GM10248 (cell line): ENCODE results near the gene NELFB.

ENCODE experiments used
- CTCF ChIA-PET: fragments of 300-600 bp; sonication (Branson Sonifier 250); formaldehyde crosslinking; extraction: SDS; loops from one replicate; lab custom pipeline; 2021; ENCODE audit warnings: antibody characterized with exemption; lab: Yijun Ruan, JAX
- POLR2A ChIA-PET: fragments of 350-650 bp; sonication (Branson Sonifier 250); formaldehyde crosslinking; extraction: SDS; loops from one replicate; lab custom pipeline; 2020; ENCODE audit warnings: antibody characterized with exemption; lab: Yijun Ruan, JAX
- DNase-seq: peaks from one replicate; pipeline ENCODE4 v3.0.0; 2012; ENCODE audit errors: extremely low spot score
- TF ChIP-seq, protein P1 (sequence below): IDR thresholded peaks from 2 replicates; pipeline ENCODE4 v1.5.1; 2012; ENCODE audit warnings: mild to moderate bottlenecking, low read depth; ENCODE audit errors: extremely low read depth, missing control alignments, control extremely low read depth

The NELFB gene

DNA sequence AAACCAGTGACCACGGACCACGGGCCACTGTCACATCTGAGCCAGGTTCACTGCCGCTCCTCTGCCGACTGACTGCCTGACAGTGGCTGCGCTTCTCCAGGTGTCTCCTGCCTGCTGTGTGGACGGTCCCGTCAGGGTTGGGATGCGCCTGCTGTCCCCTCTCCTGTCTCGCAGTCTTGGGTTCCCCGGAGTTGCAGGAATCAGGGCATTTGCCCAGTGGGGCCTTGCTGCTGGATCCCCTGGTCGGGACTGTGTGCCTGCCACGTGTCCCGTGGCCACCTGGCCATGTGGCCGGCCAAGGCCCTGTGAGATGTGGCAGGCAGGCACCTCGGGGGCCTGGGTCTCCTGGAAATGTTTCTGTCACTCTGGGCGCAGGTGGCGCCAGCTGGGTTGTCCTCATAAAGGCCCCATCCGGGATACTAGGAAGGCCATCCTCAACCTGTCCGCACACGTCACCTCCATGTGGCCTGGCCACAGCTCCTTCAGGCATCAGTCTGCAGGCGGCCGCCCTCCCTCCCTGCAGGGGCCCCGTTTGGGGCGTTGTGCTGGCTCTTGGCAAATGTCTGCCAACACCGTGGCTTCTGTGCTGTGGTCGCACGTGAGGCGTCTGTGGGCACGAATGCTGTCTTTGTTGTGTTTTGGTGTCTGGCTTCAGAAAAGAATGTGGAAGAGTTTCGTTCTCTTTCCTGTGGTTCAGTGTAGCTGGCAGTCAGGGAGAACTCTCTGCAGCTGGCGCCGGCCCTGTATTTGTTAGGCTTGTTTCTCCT is 16.0 kb downstream of the NELFB start:
- ChIA-PET CTCF (interaction anchor here (0.9 to 1.6 kb wide), 2 partner anchors 16 to 31 kb away, joined by 3 to 5 read pairs; partner anchors contain the start of gene NRARP), POLR2A (no interaction called here)
- TF ChIP-seq, protein P1, sequence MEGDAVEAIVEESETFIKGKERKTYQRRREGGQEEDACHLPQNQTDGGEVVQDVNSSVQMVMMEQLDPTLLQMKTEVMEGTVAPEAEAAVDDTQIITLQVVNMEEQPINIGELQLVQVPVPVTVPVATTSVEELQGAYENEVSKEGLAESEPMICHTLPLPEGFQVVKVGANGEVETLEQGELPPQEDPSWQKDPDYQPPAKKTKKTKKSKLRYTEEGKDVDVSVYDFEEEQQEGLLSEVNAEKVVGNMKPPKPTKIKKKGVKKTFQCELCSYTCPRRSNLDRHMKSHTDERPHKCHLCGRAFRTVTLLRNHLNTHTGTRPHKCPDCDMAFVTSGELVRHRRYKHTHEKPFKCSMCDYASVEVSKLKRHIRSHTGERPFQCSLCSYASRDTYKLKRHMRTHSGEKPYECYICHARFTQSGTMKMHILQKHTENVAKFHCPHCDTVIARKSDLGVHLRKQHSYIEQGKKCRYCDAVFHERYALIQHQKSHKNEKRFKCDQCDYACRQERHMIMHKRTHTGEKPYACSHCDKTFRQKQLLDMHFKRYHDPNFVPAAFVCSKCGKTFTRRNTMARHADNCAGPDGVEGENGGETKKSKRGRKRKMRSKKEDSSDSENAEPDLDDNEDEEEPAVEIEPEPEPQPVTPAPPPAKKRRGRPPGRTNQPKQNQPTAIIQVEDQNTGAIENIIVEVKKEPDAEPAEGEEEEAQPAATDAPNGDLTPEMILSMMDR, result no peak
- no peak for DNase-seq

DNA sequence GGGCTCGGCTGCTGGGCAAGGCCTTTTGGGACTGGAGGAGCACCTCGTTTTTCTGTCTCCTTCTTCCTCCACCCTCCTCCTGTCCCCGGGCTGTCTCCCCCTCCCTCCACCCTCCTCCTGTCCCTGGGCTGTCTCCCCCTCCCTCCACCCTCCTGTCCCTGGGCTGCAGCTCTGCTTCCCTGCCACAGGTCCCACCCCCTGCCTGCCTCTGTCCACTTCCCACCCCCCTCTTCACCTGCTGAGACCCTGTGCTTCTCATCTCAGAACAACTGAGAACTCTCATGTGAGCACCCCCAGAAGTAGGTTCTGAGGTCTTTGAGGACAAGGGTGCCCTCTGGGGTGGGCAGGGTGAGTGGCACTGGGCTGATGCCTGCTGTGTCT is 16.6 kb downstream of the NELFB start:
- CTCF ChIA-PET, result interaction anchor here (1.5 to 1.6 kb wide), 2 partner anchors 11 to 15 kb away, joined by 5 to 7 read pairs; no protein-coding TSS in a partner anchor
- TF ChIP-seq, protein P1, result no peak
- POLR2A ChIA-PET, result no interaction called here
- no peak for DNase-seq

DNA sequence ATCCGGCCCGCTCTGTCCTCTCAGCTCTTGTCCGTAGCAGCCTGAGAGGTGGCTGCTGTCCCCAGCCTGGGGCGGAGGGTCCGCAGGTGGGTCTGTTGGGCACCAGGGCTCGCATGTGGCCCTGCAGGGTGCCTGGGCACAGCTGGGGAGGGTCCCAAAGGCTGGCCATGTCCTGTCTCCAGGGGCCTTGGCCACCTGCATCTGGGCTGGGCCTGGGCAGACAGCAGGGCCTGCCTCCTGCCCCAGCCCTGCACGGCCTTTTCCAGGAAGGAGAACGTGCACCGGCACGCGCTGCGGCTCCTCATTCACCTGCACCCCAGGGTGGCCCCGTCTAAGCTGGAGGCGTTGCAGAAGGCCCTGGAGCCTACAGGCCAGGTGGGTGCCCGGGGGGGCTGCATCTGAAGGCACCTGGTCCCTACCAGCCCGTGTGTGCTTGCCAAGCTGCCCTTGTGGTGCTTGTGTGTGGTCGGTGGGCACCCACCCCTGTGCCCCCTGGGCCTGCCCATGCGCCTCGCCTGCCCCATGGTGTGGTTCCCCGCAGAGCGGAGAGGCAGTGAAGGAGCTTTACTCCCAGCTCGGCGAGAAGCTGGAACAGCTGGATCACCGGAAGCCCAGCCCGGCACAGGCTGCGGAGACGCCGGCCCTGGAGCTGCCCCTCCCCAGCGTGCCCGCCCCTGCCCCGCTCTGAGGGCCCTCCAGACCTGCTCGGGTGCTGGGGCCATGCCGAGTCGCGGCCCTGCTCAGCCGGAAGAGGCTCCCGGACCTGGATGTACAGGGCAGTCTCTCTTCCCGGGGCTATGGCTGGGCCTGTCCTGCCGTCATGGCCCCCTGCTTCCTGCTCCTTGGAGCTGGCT is 17.3 kb downstream of the NELFB start:
- TF ChIP-seq, protein P1, result no peak
- CTCF ChIA-PET, result interaction anchor here (1.5 to 1.6 kb wide), 2 partner anchors 12 to 14 kb away, joined by 5 to 7 read pairs; no protein-coding TSS in a partner anchor
- no peak for DNase-seq
- POLR2A ChIA-PET, result no interaction called here

DNA sequence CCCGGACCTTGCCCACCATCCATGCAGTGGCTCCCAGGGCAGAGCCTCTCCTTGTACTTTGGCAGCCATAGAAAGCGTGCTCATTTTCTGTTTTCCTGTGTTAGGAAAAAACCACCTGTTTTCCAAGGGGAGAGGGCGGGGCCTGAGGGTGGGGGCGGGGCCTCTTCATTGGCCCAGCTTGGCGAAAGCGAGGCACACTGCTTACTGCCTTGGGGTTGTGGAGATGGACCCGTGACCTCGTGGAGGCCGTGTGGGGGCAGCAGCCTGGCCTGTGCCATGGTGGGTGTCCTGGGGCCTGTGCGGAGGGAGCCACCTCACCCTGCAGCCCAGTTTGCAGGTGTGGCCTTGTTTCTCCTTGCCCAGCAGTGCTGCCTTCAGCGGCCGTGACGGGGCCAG is 18.0 kb downstream of the NELFB start:
- TF ChIP-seq, protein P1, result no peak
- ChIA-PET CTCF (interaction anchor here (1.5 kb wide), 2 partner anchors 13 to 141 kb away, joined by 3 to 7 read pairs; no protein-coding TSS in a partner anchor), POLR2A (no interaction called here)
- DNase-seq, result no peak

DNA sequence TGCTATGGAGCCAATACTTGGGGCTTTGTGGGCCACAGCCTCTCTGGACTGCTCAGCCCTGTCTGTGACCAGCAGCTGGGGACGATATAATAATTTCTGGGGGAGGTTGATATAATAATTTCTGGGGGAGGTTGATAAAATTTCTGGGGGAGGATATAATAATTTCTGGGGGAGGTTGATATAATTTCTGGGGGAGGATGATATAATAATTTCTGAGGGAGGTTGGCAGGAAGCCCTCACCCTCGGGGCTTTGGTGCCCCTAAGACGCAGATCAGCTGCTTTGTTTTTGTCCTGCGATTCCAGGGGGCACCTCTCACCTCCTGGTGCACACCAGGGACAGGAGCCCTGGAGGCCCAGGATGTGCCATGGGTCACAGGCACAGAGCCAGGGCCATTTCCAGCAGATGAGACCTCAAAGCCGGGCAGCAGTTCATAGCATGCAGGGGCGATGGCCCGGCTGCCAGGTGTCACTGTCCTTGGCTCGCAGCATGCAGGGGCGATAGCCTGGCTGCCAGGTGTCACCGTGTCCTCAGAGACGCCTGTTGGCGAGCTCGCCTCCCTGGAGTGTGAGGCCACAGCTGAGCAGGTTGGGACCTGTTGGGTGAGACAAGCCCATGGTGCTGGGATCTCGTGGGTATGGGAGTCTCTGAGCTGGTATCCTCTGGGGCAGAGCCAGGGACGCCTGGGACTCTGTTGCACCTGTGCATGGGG is 18.6 kb downstream of the NELFB start:
- no peak for DNase-seq
- CTCF ChIA-PET, result interaction anchor here (1.1 to 1.8 kb wide), 6 partner anchors 12 to 172 kb away, joined by 3 to 5 read pairs (median 4); no protein-coding TSS in a partner anchor
- TF ChIP-seq, protein P1, result no peak
- POLR2A ChIA-PET, result interaction anchor here (1.1 to 1.3 kb wide), 3 partner anchors 29 to 33 kb away, joined by 3 to 4 read pairs (median 4); partner anchors contain the start of gene TUBB4B
